Lower leg skin (tissue), 3 donors: ENCODE measurements around the gene RMND5B.

Source experiments
- POLR2A ChIP-seq, 2 donors: fragments of 450-650 bp; IDR thresholded peaks; one replicate each; pipeline ENCODE4 v1.6.1; 2016 to 2017; ENCODE audit warnings: antibody characterized with exemption in 2 of 2, mild to moderate bottlenecking in 1 of 2, moderate library complexity in 1 of 2
- TF ChIP-seq, protein P1 (sequence below), 3 donors: fragments of 450-650 bp; IDR thresholded peaks; one replicate each; pipeline ENCODE4 v1.5.1; 2016; ENCODE audit warnings: antibody characterized with exemption in 3 of 3, mild to moderate bottlenecking in 3 of 3, moderate library complexity in 2 of 3

GRCh38 chr5:178180141-178180863, 49.5 kb downstream of the RMND5B start:
- TF ChIP-seq, protein P1, sequence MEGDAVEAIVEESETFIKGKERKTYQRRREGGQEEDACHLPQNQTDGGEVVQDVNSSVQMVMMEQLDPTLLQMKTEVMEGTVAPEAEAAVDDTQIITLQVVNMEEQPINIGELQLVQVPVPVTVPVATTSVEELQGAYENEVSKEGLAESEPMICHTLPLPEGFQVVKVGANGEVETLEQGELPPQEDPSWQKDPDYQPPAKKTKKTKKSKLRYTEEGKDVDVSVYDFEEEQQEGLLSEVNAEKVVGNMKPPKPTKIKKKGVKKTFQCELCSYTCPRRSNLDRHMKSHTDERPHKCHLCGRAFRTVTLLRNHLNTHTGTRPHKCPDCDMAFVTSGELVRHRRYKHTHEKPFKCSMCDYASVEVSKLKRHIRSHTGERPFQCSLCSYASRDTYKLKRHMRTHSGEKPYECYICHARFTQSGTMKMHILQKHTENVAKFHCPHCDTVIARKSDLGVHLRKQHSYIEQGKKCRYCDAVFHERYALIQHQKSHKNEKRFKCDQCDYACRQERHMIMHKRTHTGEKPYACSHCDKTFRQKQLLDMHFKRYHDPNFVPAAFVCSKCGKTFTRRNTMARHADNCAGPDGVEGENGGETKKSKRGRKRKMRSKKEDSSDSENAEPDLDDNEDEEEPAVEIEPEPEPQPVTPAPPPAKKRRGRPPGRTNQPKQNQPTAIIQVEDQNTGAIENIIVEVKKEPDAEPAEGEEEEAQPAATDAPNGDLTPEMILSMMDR (IDR thresholded peaks at IDR 0.05): no peak
- TF ChIP-seq POLR2A (IDR thresholded peaks at IDR 0.05): no peak
